GM12873 (cell line): ENCODE measurements around the gene CHRNG.

Source experiments
- TF ChIP-seq, protein P1 (sequence below): IDR thresholded peaks from 2 replicates; pipeline ENCODE4 v1.5.1; 2012; ENCODE audit warnings: low read depth, mild to moderate bottlenecking, moderate library complexity, low read length, control low read depth; ENCODE audit not compliant: insufficient read depth; ENCODE audit errors: missing control alignments

CHRNG gene

DNA sequence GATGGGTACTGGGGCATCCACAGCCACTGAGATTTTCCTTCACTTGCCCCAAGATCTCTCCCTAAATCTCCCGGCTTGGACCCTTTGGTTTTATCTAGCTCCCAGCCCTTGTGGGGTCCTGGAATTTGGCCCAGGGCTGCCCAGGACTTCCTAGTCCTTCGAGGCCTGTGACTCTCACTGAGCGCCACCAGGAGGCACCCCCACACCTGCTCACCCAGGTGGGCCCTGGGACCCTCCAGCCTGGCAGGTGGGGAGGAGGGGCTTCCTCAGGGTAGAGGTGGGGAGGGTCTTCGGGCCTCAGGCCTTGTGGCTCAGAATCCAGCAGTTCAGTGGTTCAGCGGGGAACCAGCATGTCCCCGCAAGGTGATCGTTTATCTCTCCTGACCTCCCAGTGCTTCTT lies 31.2 kb upstream of the CHRNG start:
- TF ChIP-seq, protein P1, sequence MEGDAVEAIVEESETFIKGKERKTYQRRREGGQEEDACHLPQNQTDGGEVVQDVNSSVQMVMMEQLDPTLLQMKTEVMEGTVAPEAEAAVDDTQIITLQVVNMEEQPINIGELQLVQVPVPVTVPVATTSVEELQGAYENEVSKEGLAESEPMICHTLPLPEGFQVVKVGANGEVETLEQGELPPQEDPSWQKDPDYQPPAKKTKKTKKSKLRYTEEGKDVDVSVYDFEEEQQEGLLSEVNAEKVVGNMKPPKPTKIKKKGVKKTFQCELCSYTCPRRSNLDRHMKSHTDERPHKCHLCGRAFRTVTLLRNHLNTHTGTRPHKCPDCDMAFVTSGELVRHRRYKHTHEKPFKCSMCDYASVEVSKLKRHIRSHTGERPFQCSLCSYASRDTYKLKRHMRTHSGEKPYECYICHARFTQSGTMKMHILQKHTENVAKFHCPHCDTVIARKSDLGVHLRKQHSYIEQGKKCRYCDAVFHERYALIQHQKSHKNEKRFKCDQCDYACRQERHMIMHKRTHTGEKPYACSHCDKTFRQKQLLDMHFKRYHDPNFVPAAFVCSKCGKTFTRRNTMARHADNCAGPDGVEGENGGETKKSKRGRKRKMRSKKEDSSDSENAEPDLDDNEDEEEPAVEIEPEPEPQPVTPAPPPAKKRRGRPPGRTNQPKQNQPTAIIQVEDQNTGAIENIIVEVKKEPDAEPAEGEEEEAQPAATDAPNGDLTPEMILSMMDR = no peak

DNA sequence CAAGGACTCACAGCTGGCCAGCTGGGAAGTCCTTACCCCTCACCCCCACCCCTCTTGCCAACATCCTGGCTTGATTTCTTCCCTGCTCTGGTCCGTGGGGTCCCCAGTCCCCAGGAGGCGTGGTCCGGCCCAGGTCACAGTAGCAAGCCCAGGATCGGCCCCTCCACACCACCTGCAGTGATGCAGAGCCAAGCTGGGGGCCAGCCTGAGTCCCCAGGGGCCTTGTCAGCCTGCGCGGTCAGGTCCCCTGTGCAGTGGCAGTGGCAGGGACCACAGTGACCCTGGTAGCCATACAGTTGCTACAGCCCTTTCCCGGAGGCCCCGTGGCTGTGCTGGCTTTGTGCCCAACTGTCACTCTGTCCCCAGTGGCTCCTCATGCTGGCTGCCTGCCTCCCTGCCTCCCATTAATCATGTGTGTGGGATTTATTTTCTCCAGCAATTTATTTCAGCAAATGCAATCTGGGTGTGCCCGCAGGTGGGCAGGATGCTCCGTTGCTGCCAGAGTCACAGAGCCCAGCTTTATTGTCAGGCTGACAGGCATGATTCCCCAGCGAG lies 28.1 kb upstream of the CHRNG start:
- TF ChIP-seq, protein P1 = no peak

DNA sequence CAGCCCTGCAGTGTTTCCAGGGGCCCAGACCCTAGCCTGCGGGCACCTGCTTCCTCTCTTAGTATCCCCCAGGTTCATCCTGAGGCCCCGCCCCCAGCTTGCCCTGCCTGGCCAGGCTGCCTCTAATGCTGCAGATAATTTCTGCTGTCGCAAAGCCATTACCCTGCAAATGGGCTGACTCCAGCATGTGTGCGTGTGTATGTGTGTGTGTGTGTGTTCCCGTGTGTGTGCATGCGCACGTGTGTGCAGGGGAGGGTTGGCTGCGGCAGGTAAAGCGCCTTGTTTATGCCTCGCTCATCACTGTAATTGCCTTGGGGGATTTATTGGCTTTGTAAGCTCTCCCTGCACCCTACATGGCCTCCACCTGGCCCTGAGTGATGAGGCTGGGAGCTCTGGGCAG lies 26.9 kb upstream of the CHRNG start:
- TF ChIP-seq, protein P1 = no peak

DNA sequence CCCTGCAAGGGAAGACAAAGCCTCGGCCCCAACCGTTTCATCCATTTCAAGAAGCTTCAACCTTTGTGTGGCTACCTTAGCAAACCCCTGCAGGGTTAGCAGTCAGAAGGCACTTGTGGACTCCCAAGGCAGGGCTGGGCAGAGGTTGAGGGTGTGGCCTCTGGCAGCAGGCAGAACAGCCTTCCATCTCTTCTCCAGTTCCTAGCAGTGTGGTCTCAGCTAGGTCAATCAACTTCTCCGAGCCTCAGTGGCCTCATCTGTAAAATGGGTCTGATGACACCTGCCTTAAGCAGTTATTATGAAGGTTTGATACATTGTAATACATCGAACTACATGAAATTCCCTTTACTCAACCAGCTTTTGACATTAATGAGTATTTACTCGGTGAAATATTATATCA lies 26.1 kb upstream of the CHRNG start:
- TF ChIP-seq, protein P1 = no peak

DNA sequence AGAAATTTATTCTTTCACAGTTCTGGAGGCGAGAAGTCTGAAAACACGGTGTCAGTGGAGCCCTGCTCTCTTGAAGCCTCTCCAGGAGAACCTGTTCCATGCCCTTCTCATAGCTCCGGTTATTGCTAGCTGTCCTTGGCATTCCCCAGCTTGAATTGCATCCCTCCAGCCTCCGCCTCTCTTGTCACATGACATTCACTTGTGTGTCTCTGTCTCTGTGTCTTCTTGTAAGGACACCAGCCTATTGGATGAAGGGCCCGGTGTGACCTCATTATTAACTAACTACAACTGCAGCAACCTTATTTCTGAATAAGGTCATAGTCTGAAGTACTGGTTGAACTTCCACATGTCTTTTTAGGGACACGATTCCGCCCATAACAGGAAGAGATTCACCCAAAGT lies 23.9 kb upstream of the CHRNG start:
- TF ChIP-seq, protein P1 = no peak

DNA sequence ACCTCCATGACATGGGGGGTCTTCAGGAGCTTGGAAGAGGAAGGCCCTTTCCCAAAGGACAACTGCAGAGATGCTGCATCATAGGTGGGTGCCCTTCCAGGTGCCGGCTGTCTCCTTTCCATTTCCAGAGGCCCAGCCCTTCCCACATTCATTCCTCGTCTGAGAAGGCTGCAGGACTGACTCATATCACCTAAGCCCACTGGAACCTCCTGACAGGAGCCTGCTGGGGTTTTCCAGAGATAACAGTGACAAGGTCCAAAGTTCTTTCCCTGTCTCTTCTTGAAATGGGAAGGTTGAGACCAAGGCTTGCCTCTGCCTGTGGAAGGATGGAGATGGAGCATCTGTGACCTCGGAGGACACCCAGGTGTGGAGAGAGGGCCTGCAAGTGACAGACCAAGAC lies 22.9 kb upstream of the CHRNG start:
- TF ChIP-seq, protein P1 = no peak

DNA sequence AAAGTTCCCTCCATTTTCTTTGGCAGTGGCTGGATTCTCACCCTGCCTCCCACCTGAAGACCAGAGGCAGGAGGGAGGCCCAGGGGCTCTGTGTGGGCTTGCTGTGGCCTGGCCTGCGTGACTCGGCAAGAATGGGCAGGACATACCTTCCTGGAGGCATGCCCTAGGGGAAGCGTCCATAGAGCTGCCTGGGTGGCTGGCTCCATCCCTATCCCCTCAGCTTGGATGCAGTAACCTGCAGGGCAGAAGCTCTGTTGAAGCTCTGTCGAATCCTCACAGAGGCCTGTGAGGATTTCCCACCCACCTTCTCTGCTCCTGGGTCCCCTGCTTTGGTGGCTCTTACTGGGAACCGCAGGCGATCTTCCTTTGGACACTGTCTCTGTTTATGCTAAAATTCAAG lies 20.6 kb upstream of the CHRNG start:
- TF ChIP-seq, protein P1 = no peak
